Small intestine (tissue), 7 donors: ENCODE results near the gene CLIC5. TPM values are rescaled to one million over a fixed set of nuclear protein-coding genes. Genes with fewer than 3 reads are reported as not detected.

Source experiments
- DNase-seq, 2 donors: peaks; one replicate each; pipeline versions ENCODE4 v3.0.0 to v3.0.0-alpha.2; 2013
- FAIRE-seq: peaks from 2 replicates; lab custom pipeline; 2012; peaks lifted over from hg19 to GRCh38; lab: Jason Lieb, UNC
- H3K27ac ChIP-seq, 3 donors: one replicate each; pipeline ENCODE4 v1.5.1; 2013; ENCODE audit warnings: low read length in 2 of 3, mild to moderate bottlenecking in 2 of 3, control low read depth in 1 of 3, inconsistent platforms in 1 of 3, low read depth in 1 of 3, moderate library complexity in 1 of 3
- H3K27me3 ChIP-seq, 3 donors: one replicate each; pipeline ENCODE4 v1.6.1; 2013; ENCODE audit warnings: low read length in 3 of 3, inconsistent platforms in 1 of 3; ENCODE audit not compliant: control insufficient read depth in 3 of 3, insufficient read depth in 3 of 3
- H3K36me3 ChIP-seq, 3 donors: one replicate each; pipeline ENCODE4 v1.6.1; 2013; ENCODE audit warnings: low read length in 3 of 3, inconsistent platforms in 1 of 3, low read depth in 1 of 3, mild to moderate bottlenecking in 1 of 3, moderate library complexity in 1 of 3; ENCODE audit not compliant: control insufficient read depth in 3 of 3, insufficient read depth in 2 of 3
- H3K4me1 ChIP-seq, 3 donors: one replicate each; pipeline ENCODE4 v1.6.1; 2013; ENCODE audit warnings: low read length in 2 of 3, inconsistent platforms in 1 of 3, low read depth in 1 of 3, mild to moderate bottlenecking in 1 of 3, moderate library complexity in 1 of 3; ENCODE audit not compliant: control insufficient read depth in 3 of 3, insufficient read depth in 2 of 3
- H3K4me3 ChIP-seq, 3 donors: one replicate each; pipeline ENCODE4 v1.5.1; 2013; ENCODE audit warnings: low read length in 3 of 3, control low read depth in 1 of 3, inconsistent platforms in 1 of 3, low read depth in 1 of 3, mild to moderate bottlenecking in 1 of 3, moderate library complexity in 1 of 3
- H3K9me3 ChIP-seq, 2 donors: one replicate each; pipeline ENCODE4 v1.6.1; 2013; ENCODE audit warnings: low read depth in 1 of 2, low read length in 1 of 2; ENCODE audit not compliant: control insufficient read depth in 2 of 2, insufficient read depth in 1 of 2
- WGBS, 3 donors: extraction: QIAGEN DNeasy Blood & Tissue Kit; methylation state at CpG; one replicate each; pipeline ENCODE4 v1.1.7; 2013; 5-methylcytosine and 5-hydroxymethylcytosine counted together
- polyA plus RNA-seq, 4 donors: library from polyadenylated mRNA; stranded (reverse) in 3 of 4; unstranded in 1 of 4; fragments of 200-250 nt in 3 of 4; fragments of 120-200 nt in 1 of 4; gene quantifications; one replicate each; pipeline versions ENCODE4 v1.2.1 to v1.2.3, GENCODE V29; 2013
- donor health status: healthy with polysubstance abuse.
- donor health status: control.
- donor health status: control.
- donor health status: Bipolar disorder and iron deficiency.
- donor health status: healthy.

Gene CLIC5
- polyA plus RNA-seq, 4 donors, result 9.3 to 65.7 (median 21.8) TPM

DNA sequence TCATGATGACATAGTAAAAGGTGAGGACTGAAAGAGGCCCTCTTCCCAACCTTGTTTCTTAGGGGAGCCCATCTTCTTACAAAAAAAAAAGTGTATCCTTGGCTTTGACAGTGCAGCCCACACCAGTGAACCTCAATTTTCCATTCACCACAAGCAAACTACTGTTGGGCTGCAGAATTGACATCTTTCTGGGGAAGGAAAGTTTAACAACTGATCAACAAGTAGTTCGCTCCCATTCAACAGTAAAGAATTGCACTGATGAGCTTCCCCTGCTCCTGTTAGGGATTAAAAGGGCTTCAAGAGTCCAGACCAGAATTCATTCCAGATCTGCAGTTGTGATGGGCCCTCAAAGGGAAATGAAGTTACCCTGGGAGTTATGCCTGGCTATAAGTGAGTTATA is 13.9 kb upstream of the CLIC5 start:
- no peak for FAIRE-seq
- no peak overlapping the region for H3K4me3 ChIP-seq
- H3K27me3 ChIP-seq, result no peaks in the 10 kb centered on the region
- H3K9me3 ChIP-seq, result no peaks in the 10 kb centered on the region
- 95 to 100% (median 100%) methylated on average over 1 of the region's 1 CpG for WGBS, 3 donors
- no peaks in the 10 kb centered on the region for H3K36me3 ChIP-seq
- DNase-seq, result no peak
- no peak overlapping the region for H3K27ac ChIP-seq
- no peaks in the 10 kb centered on the region for H3K4me1 ChIP-seq

DNA sequence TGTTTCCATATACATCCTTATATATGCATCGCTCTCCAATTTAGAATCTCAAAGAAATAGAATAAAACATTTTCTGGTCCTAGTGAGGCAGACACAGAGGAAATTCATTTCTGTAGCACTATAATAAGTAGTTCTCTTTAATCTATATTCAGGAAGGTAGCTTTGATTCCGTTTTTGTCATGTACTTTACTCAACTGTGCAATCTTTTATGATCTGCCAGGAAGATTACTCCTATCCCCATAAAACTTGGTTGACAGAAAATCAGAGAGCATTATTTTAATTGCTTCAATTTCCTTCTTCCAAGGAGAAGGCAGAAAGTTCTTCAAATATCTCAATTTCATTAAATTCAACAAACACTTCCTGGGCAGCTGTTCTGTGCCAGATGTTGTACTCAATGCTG is 10.6 kb upstream of the CLIC5 start:
- Histone ChIP-seq H3K27ac (no peak overlapping the region), H3K4me3 (no peak overlapping the region), H3K27me3 (no peaks in the 10 kb centered on the region), H3K9me3 (no peaks in the 10 kb centered on the region), H3K36me3 (no peaks in the 10 kb centered on the region), H3K4me1 (no peaks in the 10 kb centered on the region)
- WGBS, 3 donors, result 58 to 68% (median 63%) methylated on average over 2 of the region's 2 CpGs
- FAIRE-seq (no peak), DNase-seq (no peak)

DNA sequence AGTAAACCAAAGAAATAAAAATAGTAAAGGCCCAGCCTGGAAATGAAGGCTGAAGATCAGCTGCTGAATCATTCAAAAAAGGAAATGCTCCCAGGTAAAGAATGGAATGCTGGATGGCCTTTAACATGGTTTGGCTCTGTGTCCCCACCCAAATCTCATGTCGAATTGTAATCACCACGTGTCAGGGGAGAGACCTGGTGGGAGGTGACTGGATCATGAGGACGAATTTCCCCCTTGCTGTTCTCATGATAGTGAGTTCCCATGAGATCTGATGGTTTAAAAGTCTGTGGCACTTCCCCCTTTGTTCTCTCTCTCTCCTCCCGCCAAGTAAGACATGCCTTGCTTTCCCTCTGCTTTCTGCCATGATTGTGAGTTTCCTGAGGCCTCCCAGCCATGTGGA is 9.9 kb upstream of the CLIC5 start:
- FAIRE-seq, result no peak
- no peak for DNase-seq
- no peak overlapping the region for H3K27ac ChIP-seq
- H3K4me1 ChIP-seq, result no peaks in the 10 kb centered on the region
- no peaks in the 10 kb centered on the region for H3K9me3 ChIP-seq
- 85 to 91% (median 88%) methylated on average over 4 of the region's 4 CpGs for WGBS, 3 donors
- H3K27me3 ChIP-seq, result no peaks in the 10 kb centered on the region
- no peaks in the 10 kb centered on the region for H3K36me3 ChIP-seq
- H3K4me3 ChIP-seq, result no peak overlapping the region

DNA sequence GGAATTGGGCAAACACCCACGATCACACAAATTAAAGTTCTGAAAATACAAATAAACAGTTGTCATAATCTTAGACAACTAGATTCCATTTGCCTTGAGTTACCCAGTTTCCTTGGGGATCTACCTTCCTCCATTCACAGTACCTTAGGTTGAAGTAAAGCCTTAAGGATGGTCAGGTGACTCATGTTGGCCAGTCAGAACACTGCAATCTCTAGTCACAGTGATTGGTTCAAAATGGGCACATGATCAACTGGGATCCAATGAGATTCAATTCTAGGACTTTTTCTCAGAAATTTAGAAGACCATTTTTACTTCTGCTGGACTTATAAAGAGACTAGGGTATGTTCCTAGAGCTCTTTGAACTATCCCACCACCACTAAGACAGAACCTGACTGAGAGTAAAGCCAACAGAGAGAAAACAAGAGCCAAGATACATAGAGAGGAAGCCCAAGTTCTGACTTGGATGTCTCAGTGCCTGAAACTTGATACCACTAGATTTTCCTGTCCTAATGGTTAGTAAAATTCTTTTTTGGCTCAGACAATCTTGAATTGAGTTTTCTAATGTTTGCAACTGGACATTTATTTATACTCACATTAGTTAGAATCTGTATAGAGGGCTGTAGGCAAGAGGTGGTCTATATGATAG is 8.6 kb upstream of the CLIC5 start:
- Histone ChIP-seq H3K9me3 (no peaks in the 10 kb centered on the region), H3K27ac (no peak overlapping the region), H3K27me3 (no peaks in the 10 kb centered on the region), H3K36me3 (no peaks in the 10 kb centered on the region), H3K4me1 (no peaks in the 10 kb centered on the region), H3K4me3 (no peak overlapping the region)
- WGBS, 3 donors, result 78 to 96% (median 93%) methylated on average over 1 of the region's 1 CpG
- DNase-seq, result no peak
- no peak for FAIRE-seq

DNA sequence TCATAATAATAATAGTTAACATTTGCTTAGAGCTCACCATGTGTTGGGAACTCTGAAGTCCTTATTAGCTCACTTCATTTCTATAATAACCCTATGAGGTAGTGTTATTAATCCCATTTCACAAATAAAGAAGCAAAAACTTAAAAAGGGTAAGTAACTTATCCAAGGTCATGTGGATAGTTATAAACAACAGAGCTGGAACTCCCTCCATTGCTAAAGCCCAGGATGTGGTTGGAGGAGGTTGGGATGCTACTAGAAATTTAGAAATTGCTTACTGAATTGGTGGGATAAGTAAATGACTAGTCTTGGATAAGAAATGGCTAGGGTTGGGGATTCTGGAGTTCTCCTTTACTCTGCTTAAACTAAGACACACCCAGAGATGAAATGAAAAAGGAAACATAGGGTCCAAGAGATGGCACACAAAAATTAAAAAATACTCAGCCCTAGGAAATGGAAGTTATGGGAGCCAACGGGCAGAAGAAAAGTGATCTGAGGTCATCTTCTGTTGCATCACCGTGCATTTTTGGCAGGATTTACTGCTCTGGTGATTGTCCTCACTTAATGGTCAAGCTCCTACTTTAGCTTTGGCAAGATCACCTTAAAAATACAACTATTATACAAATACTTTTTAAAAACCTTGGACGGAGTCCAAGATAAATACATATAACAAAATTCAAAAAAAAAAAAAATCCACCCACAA is 7.7 kb upstream of the CLIC5 start:
- H3K4me3 ChIP-seq, result no peak overlapping the region
- H3K36me3 ChIP-seq, result no peaks in the 10 kb centered on the region
- H3K27ac ChIP-seq, result no peak overlapping the region
- no peaks in the 10 kb centered on the region for H3K9me3 ChIP-seq
- DNase-seq (no peak), FAIRE-seq (no peak)
- WGBS, 3 donors, result 48 to 86% (median 85%) methylated on average over 3 of the region's 3 CpGs
- H3K4me1 ChIP-seq, result no peaks in the 10 kb centered on the region
- H3K27me3 ChIP-seq, result no peaks in the 10 kb centered on the region

DNA sequence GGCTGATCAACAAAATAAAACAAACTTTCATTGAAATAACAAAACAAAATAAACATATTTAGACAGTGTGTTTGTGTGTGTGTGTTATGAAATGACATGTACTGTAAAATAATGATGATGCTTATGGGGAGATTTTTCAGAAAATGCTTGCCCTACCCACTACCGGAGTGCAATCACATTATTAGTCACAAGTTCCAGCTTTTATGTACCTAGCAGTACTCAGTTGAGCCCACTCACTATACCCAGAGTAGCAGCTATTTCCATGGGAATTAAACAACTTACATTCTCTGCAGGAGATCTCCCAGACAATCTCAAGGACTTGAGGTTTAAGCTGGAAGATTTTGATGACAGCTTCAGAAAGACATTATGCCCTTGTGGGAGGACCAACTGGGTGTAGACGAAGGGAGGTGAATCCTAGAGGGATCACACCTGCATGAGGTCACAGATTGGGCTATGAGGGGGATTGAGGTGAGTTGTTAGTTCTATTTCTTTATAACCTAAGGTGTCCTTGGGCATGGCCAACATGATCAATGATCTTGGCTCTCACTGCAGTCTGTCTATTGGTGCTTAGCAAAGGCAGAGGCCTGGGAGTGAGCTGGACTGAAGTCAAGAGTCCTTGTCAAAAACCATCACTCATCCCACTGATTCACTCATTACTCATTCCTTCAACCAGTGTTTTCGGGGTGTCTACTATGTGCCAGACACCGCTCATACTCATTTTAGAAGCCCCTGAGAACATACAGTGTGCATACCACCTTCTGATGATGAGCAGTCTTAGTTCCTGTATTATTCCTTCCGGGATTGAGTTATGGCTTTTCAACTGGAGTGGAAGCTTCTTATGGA is 6.7 kb upstream of the CLIC5 start:
- FAIRE-seq, result no peak
- H3K36me3 ChIP-seq, result no peaks in the 10 kb centered on the region

DNA sequence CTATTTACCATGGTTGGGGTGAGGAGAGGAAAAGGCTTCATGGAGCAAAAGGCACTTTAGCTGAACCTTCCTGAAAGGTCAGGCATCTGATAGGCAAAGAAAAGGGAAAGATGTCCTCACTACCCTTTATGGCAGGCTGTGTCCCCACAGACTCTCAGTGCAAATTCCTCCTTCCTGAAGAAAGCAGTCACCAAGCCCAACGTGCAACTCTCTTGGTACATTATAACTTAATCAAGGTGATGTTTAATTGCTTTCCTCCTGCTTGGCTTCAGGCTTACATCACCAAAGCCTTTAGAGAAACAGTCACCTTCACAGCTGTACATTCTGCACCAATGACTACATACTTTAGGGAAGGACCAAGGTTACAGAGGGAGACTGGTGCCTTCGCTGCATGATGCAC is 2.1 kb upstream of the CLIC5 start:
- FAIRE-seq (no peak), DNase-seq (no peak)
- WGBS, 3 donors, result 80 to 87% (median 82%) methylated on average over 2 of the region's 2 CpGs
- Histone ChIP-seq H3K27me3 (peaks cover 0 to 7% (median 1%) of the 10 kb centered on the region in 3 donors), H3K9me3 (no peaks in the 10 kb centered on the region), H3K36me3 (peaks cover 0 to 5% (median 0%) of the 10 kb centered on the region in 3 donors), H3K4me3 (no peak overlapping the region), H3K27ac (no peak overlapping the region), H3K4me1 (peaks cover 4 to 26% (median 7%) of the 10 kb centered on the region in 3 donors)

More for the DNA sequence above, 6.7 kb upstream of the CLIC5 start:
- no peaks in the 10 kb centered on the region for H3K9me3 ChIP-seq
- 86 to 95% (median 88%) methylated on average over 5 of the region's 5 CpGs for WGBS, 3 donors
- H3K27ac ChIP-seq, result no peak overlapping the region
- no peaks in the 10 kb centered on the region for H3K27me3 ChIP-seq
- no peak for DNase-seq
- H3K4me1 ChIP-seq, result no peaks in the 10 kb centered on the region
- no peak overlapping the region for H3K4me3 ChIP-seq

DNA sequence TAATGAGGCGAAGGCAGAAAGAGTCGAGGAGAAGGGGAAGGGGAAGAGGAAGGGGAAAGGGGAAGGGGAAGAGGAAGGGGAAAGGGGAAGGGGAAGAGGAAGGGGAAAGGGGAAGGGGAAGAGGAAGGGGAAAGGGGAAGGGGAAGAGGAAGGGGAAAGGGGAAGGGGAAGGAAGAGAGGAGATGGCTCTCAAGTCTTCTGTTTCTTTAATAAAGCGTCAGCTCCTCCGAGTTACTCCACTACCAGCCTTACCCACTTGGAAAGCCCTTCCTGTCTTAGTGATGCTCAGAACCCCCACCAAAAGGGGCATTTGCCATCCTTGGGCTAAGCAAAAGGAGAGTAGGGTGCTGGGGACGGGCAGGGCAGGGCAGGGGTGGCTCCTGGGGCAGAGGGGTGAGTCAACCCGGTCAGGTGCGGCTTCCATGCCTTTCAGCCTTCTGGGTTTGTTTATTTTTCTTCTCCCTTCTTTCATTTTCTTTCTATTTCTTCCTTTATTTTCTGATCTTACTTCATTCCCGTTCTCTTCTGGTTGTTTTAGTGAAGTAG is 476 bp upstream of the CLIC5 start:
- Histone ChIP-seq H3K27me3 (peaks cover 0 to 7% (median 1%) of the 10 kb centered on the region in 3 donors), H3K9me3 (no peaks in the 10 kb centered on the region), H3K4me1 (peaks cover 7 to 40% (median 13%) of the 10 kb centered on the region in 3 donors), H3K36me3 (peaks cover 0 to 5% (median 0%) of the 10 kb centered on the region in 3 donors), H3K4me3 (peak overlapping the region; percentile 51 to 63 (median 61)), H3K27ac (peak overlapping the region in 1 of 3 donors; percentile 69)
- 17 to 39% (median 23%) methylated on average over 8 of the region's 8 CpGs for WGBS, 3 donors
- no peak for DNase-seq
- FAIRE-seq, result no peak
